HG03045 (cell line): Measurements from ENCODE around the gene TESK2.

ENCODE experiments used
- ATAC-seq: cut with Tn5 transposase; IDR thresholded peaks from one replicate; pipeline ENCODE4 v1.9.1; 2021; ENCODE audit warnings: mild to moderate bottlenecking, moderate library complexity; ENCODE audit not compliant: unreplicated experiment

Gene TESK2

DNA sequence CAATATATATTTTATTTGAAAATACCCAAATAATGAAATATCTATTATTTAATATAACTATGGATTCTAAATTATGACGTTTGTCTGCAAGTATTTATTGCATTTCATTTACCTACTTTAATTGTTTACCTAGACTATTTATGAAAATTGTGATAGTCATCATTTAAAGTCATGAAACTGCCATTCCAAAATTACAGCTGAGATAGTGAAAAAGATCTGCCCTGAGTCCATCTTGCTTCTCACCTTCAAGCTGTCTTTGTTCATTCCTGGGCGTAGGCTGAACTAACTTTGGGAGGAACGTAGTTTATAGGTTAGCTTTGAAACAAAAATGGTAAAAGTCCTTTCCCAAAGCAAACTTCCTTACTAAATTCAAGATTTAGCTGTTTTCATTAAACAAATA is 176.7 kb downstream of the TESK2 start:
- ATAC-seq: no peak

DNA sequence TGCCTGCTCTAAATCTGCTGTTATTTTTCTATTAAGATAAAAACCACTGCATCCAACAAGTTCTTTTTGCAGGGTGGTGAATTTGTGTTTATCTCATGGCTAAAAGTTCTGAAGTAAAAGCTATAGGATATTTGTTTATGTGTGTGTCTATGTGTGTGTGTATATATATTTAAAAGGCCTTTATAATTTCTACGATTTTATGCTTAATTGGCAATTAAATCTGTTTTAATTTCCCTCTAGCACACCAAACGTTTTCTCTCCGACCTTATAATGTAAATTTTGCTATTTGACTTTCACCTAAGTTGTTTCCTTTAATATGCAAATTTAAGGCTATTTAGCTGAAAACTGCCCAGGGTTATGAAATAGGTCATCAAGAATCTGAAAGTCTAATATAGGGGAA is 184.1 kb downstream of the TESK2 start:
- no peak for ATAC-seq

DNA sequence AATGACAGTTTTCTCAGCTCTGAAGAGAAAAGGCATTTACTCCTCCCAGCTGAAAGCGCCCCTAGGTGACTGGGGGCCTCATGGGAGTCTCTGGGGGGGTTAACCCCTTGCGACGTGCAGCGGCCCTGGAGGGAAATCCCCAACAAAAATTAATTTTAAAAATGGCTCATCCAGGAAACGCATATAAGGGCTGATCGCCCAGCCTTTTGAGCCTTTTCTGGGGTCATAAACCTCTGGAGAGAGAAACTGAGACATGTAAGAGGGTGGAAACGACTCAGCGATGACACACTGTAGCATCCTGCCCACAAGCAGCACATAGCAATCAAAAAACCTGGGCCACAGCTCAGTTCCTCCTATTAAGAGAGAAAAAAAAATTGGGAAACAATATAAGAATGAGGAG is 184.6 kb downstream of the TESK2 start:
- no peak for ATAC-seq

DNA sequence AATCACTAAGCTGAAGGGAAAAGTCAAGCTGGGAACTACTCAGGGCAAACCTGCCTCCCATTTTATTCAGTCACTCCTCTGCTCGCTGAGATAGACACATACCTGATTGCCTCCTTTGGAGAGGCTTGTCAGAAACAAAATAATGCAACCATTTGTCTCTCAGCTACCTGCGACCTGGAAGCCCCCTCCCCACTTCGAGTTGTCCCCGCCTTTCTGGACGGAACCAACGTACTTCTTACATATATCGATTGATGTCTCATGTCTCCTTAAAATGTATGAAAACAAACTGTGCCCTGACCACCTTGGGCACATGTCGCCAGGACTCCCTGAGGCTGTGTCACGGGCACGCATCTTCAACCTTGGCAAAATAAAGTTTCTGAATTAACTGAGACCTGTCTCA is 185.7 kb downstream of the TESK2 start:
- ATAC-seq: no peak

DNA sequence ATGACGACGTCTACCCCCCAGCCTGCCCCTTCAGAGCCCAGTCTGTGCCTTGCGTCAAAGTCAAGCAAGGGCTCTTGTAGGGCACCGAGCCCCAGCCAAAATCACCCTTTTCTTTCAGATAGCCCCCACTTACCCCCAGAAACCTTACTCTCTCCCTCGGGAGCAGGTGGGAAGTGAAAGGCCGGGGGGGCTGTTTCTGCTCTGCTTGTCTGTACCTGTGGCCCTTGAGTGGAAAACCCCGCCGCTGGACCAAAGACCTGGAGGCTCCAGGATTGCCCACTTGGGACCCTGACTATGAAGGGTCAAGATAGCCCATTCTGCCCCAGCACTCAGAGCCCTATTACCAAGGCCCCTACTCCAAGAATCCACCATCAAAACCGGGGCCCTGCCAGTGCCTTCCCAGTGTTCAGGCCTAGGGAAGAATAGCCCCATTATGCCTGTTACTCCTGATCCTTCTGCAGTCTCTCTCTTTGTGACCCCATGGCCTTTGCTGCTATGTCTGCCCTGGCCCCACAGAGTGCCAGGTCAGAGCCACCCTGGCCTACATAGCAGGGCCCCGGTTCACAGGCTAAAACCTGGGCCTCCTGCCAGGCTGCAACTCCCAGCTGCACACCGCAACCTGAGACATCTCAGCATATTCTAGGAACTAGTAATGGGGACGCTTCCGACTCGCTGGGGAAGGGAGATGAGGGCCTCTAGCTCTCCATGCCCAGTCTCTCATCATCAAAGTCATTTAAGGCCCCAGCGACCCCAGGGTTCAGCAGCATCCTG is 186.5 kb downstream of the TESK2 start:
- ATAC-seq: no peak

DNA sequence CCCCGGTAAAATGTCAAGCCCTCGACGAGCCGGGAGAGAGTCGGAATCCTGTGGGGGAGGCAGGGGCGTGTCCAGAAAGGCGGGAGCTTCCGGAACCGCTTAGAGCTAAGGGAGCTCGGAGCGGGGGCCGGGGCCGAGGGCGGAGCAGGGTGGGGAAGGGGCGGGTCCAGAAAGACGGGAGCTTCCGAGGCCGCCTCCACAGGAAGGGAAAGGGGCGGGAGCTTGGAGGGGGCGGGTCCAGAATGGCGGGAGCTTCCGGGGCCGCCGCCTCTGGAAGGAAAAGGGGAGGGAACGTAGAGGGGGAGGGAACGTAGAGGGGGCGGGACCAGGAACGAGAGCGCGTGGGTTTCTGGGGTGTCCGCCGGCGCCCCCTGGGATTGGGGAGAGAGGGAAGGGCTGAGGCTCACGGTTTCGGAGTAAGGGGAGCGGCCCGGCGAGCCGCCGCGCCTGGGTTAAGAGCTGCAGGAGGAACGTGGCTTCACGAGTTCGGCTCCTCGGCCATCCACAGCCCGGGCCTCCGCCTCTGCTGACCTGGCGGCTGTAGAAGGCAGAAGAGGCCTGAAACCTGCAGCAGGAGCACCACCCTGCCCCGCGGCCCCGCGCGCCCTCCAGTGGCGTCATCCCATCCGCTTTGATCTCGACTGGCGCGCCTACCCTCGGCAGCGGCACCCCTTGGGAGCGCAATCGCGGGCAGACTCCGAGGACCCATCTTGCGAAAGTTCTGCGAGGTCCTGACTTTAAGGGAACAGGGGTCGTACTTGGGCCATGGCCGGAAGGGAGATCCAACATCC is 187.2 kb downstream of the TESK2 start:
- peak; percentile 79 for ATAC-seq

DNA sequence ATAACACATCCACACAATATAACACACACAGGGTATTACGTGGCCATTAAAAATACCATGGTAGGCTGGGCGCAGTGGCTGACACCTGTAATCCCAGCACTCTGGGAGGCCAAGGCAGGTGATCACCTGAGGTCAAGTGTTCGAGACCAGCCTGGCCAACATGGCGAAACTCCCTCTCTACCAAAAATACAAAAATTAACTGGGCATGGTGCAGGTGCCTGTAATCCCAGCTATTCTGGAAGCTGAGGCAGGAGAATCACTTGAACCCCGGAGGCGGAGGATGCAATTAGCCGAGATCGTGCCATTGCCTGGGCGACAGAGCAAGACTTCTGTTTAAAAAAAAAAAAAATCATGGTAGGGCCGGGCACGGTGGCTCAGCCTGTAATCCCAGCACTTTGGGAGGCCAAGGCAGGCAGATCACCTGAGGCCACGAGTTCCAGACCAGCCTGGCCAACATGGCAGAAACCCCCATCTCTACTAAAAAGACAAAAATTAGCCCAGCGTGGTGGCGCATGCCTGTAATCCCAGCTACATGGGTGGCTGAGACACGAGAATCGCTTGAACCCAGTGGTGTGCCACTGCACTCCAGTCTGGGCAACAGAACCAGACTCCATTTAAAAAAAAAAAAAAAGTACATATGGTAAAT is 188.3 kb downstream of the TESK2 start:
- no peak for ATAC-seq

DNA sequence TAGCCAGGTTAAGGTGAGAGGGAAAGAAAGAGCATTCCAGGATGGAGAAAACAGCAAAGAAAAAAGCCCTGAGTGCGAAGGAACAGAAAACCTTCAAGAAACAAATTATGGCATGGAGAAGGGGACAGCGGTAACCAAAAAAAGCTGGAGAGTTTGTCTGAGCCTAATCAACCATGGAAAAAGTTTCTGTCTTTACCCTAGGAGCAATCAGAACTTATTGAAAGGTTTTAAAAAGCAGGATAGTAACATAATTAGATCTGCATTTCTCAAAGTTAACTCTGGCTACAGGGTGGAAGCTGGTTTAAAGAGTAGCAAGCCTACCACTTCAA is 190.3 kb downstream of the TESK2 start:
- ATAC-seq: no peak

DNA sequence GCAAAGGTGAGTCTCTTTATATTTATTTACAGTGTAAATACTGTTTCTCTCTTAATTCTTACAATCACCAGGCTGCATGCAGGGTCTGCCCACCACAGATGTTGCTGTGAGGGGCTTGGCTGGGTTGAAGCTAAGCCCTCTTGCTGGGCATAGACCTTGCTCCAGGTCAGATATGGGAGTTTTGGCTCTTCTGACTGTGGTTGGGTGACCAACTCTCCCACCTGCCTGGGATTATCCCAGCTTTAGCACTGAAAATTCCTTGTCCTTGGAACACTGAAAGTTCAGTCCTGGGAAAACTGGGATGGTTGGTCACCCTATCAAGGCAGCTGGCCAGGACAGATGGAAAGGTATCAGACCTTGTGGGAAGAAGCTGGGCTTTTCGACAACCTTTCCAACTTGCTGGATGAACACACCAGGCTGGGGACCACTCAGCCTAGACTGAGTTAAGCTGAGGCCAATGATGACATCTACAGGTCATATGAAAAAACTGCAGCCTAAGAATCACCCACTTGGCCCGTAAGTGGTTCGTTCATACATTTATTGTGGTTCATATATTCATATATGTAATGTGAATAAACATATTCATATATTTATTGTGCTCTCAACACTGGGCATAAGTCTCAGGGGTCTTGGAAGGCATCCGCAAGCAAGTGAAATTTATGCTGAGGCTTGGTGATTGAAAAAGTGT is 190.8 kb downstream of the TESK2 start:
- no peak for ATAC-seq

DNA sequence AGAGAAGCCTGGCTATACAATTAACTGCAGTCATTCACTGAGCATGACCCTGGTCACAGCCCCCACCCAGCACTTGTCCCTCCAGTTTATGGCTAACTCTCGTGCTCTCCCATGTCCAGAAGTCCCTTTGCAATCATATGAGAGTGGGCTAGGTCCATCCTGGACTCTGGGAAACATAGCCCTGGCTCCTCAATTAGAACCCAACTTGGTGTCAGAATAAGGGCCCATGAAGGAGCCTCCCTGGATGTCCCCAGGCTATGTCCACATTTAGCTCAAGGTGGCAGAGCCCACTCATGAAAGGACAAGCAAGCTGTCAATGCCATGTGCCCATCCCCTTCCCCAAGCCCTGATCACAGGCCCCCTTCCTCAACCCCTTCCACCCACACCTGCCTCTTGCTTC is 191.7 kb downstream of the TESK2 start:
- ATAC-seq: no peak

DNA sequence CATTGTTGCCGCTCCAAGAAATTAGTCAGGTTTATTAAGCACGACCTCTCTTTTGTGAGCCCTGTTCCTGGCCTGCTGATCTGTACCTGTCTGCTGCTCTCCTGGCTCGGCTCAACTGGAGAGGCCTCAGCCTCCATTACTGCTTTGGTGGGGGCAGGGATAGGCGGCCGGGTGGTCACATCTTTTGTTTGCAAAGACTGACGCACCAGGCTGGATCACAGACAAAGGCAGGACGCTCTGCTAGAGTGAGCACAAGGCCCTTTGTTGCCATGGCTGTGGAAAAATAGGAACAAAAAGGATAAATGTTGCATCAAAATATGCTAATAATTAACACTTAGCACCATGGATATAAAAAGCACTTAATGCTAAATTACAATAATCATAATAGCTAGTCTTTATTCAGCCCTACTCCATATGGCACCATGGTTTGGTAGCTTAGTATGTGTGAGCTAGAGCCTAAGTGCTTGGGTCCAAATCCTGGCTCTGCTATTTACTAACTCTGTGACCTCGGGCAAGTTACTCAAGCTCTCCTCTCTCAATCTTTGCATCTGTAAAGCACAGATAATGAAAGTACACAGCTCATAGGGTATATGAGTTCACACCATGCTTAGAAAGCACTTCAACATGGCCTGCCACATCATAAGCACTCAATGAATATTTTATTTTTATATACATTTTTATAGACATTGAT is 193.2 kb downstream of the TESK2 start:
- ATAC-seq: no peak
